MCF 10A (cell line): Measurements from ENCODE around the gene SAP30BP. TPM values are rescaled to one million over a fixed set of nuclear protein-coding genes. Genes with fewer than 3 reads are reported as not detected.

Experiments used
- BruUV-seq: library from RNA; stranded (reverse); fragments of 400-500 nt; replicated peaks from 2 replicates; lab custom pipeline; 2021; lab: Mats Ljungman, UMichigan
- CTCF ChIA-PET: fragments of 300-600 bp; sonication (Branson Sonifier 250); formaldehyde crosslinking; extraction: SDS; loops from one replicate; lab custom pipeline; 2021; ENCODE audit warnings: antibody characterized with exemption, inconsistent platforms; lab: Yijun Ruan, JAX
- POLR2A ChIA-PET: fragments of 300-600, 350-650 bp; sonication (Branson Sonifier 250); formaldehyde crosslinking; extraction: SDS; loops from one replicate; lab custom pipeline; 2020; ENCODE audit warnings: antibody characterized with exemption, inconsistent platforms; lab: Yijun Ruan, JAX
- DNase-seq: peaks from one replicate; pipeline ENCODE4 v3.0.0-alpha.2; 2018; ENCODE audit not compliant: unreplicated experiment
- H3K27ac Mint-ChIP-seq: one replicate; pipeline ENCODE4 v1.8.0; 2022; ENCODE audit warnings: mild to moderate bottlenecking, low read depth, mixed read lengths; ENCODE audit not compliant: unreplicated experiment
- H3K27me3 Mint-ChIP-seq: one replicate; pipeline ENCODE4 v1.8.0; 2022; ENCODE audit warnings: mixed read lengths; ENCODE audit not compliant: insufficient read depth, unreplicated experiment
- H3K36me3 Mint-ChIP-seq: one replicate; pipeline ENCODE4 v1.8.0; 2022; ENCODE audit warnings: mild to moderate bottlenecking, moderate library complexity, mixed read lengths; ENCODE audit not compliant: insufficient read depth, unreplicated experiment
- H3K4me1 Mint-ChIP-seq: one replicate; pipeline ENCODE4 v1.8.0; 2022; ENCODE audit warnings: mixed read lengths; ENCODE audit not compliant: insufficient read depth, unreplicated experiment
- H3K4me3 Mint-ChIP-seq: one replicate; pipeline ENCODE4 v1.8.0; 2022; ENCODE audit warnings: mild to moderate bottlenecking, moderate library complexity, mixed read lengths; ENCODE audit not compliant: unreplicated experiment
- H3K9me3 Mint-ChIP-seq: one replicate; pipeline ENCODE4 v1.8.0; 2022; ENCODE audit warnings: mixed read lengths; ENCODE audit not compliant: unreplicated experiment
- CTCF ChIP-seq: fragments of 200-600 bp; IDR thresholded peaks from one replicate; pipeline ENCODE4 v1.8.0; 2022; ENCODE audit warnings: antibody characterized with exemption, mild to moderate bottlenecking; ENCODE audit not compliant: unreplicated experiment
- intact Hi-C: fragments of 100-400 bp; cut with micrococcal nuclease; formaldehyde crosslinking; loops from 2 replicates; pipeline ENCODE4 v1.14.1; 2022
- total RNA-seq: library from RNA; stranded (reverse); gene quantifications from 2 replicates; pipeline ENCODE4 v1.2.3, GENCODE V29; 2022

SAP30BP gene
- total RNA-seq, 1 experiment from 2014 or later, result 123 TPM

DNA sequence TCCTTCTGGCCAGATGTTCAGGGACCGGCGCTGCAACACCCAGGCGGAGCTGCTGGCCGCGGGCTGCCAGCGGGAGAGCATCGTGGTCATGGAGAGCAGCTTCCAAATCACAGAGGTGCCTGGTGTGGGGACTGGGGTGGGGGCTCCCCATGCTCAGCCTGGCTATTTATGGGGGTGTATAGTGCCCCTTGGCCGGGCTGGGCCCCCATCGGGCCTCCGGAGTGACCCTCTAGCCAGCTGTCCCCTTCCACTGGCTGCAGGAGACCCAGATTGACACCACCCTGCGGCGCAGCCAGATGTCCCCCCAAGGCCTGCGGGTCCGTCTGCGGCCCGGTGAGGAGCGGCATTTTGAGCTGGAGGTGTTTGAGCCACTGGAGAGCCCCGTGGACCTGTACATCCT, 60.3 kb downstream of the SAP30BP start:
- H3K4me1 Mint-ChIP-seq, result peaks cover 6% of the 10 kb centered on the region
- no peak for TF ChIP-seq CTCF
- H3K4me3 Mint-ChIP-seq, result no peak overlapping the region
- no peaks in the 10 kb centered on the region for H3K9me3 Mint-ChIP-seq
- peaks cover 94% of the 10 kb centered on the region for H3K36me3 Mint-ChIP-seq
- no peak for DNase-seq
- ChIA-PET POLR2A (interaction anchor here (1.3 to 28.4 kb wide), 3 partner anchors 20 to 60 kb away, joined by 6 to 748 read pairs (median 6); partner anchors contain the start of genes RECQL5 and SAP30BP), CTCF (interaction anchor here (1.0 kb wide), 1 partner anchor 20 kb away, joined by 7 read pairs; no protein-coding TSS in a partner anchor)
- H3K27ac Mint-ChIP-seq, result no peak overlapping the region
- no peaks in the 10 kb centered on the region for H3K27me3 Mint-ChIP-seq
- intact Hi-C loops, result no loop called here
- BruUV-seq, result no TSS peak

GRCh38 chr17:75729351-75729750, 62.2 kb downstream of the SAP30BP start:
- no TSS peak for BruUV-seq
- Mint-ChIP-seq H3K4me3 (no peak overlapping the region), H3K36me3 (peaks cover 98% of the 10 kb centered on the region), H3K9me3 (no peaks in the 10 kb centered on the region), H3K4me1 (no peaks in the 10 kb centered on the region), H3K27me3 (no peaks in the 10 kb centered on the region), H3K27ac (no peak overlapping the region)
- intact Hi-C loops, result no loop called here
- ChIA-PET POLR2A (interaction anchor here (0.7 to 28.4 kb wide), 7 partner anchors 9 to 538 kb away, joined by 3 to 748 read pairs (median 4); no protein-coding TSS in a partner anchor), CTCF (interaction anchor here (0.6 to 1.4 kb wide), 5 partner anchors 17 to 54 kb away, joined by 3 to 5 read pairs (median 4); partner anchors contain the start of gene GALK1)
- TF ChIP-seq CTCF, result no peak
- no peak for DNase-seq

DNA sequence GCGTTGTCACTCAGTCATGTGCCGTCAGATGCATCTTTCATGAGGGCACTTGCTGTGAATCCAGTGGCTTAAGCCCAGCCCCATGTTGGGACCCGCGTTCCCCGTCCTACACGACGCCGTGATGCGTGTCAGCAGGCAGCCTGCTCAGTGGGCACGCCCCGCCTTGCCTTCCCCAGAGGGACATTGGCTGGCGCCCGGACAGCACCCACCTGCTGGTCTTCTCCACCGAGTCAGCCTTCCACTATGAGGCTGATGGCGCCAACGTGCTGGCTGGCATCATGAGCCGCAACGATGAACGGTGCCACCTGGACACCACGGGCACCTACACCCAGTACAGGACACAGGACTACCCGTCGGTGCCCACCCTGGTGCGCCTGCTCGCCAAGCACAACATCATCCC, 62.9 kb downstream of the SAP30BP start:
- BruUV-seq, result no TSS peak
- POLR2A ChIA-PET, result interaction anchor here (0.7 to 28.4 kb wide), 6 partner anchors 16 to 538 kb away, joined by 3 to 748 read pairs (median 4); partner anchors contain the start of genes RECQL5 and SAP30BP
- intact Hi-C loops, result no loop called here

More for the DNA sequence above, 62.9 kb downstream of the SAP30BP start:
- no peaks in the 10 kb centered on the region for H3K4me1 Mint-ChIP-seq
- no peaks in the 10 kb centered on the region for H3K9me3 Mint-ChIP-seq
- no peak overlapping the region for H3K4me3 Mint-ChIP-seq
- no peaks in the 10 kb centered on the region for H3K27me3 Mint-ChIP-seq
- CTCF ChIA-PET, result interaction anchor here (0.6 to 1.7 kb wide), 7 partner anchors 17 to 57 kb away, joined by 3 to 6 read pairs (median 5); no protein-coding TSS in a partner anchor
- H3K27ac Mint-ChIP-seq, result no peak overlapping the region
- no peak for DNase-seq
- TF ChIP-seq CTCF, result no peak
- H3K36me3 Mint-ChIP-seq, result peaks cover 98% of the 10 kb centered on the region
